AG04450 (cell line): ENCODE results near the gene KCTD20. TPM values are rescaled to one million over a fixed set of nuclear protein-coding genes. Genes with fewer than 3 reads are reported as not detected.

Source experiments
- CTCF ChIA-PET: fragments of 300-600, 350-600 bp; formaldehyde crosslinking; extraction: SDS; loops from one replicate; lab custom pipeline; 2022; ENCODE audit warnings: antibody characterized with exemption, inconsistent platforms; lab: Charles Lee
- POLR2A ChIA-PET: fragments of 350-600 bp; formaldehyde crosslinking; extraction: SDS; loops from one replicate; lab custom pipeline; 2021; ENCODE audit warnings: antibody characterized with exemption, inconsistent platforms; lab: Yijun Ruan, JAX
- DNase-seq: peaks from one replicate; pipeline ENCODE4 v3.0.0-alpha.2; 2011; ENCODE audit warnings: low read depth, low spot score
- H3K27ac ChIP-seq: one replicate; pipeline ENCODE4 v1.5.1; 2012; ENCODE audit warnings: low read depth, low read length, control low read depth
- H3K27me3 ChIP-seq: one replicate; pipeline ENCODE4 v1.6.0; 2012; ENCODE audit warnings: low read length; ENCODE audit not compliant: control insufficient read depth, insufficient read depth
- H3K4me3 ChIP-seq: 2 replicates; pipeline ENCODE4 v1.5.1; 2011; ENCODE audit warnings: mild to moderate bottlenecking, low read depth, low read length, control low read depth
- H3K9me3 ChIP-seq: 2 replicates; pipeline ENCODE4 v1.5.1; 2012; ENCODE audit warnings: low read length; ENCODE audit not compliant: control insufficient read depth, insufficient read depth
- CTCF ChIP-seq: IDR thresholded peaks from 2 replicates; pipeline ENCODE4 v1.5.1; 2011; ENCODE audit warnings: low read depth, low read length, control low read depth, inconsistent platforms
- polyA plus RNA-seq: library from polyadenylated mRNA; depleted of rRNA; stranded (reverse); fragments of >200 nt; gene quantifications from 2 replicates; pipeline ENCODE4 v1.2.3, GENCODE V29; 2011

Gene KCTD20
- polyA plus RNA-seq, 1 experiment, result 93.3 TPM

- POLR2A ChIA-PET, result interaction anchor here (0.7 kb wide), 1 partner anchor 10 kb away, joined by 3 read pairs; no protein-coding TSS in a partner anchor
- no peaks in the 10 kb centered on the region for H3K27me3 ChIP-seq
- H3K4me3 ChIP-seq, result no peak overlapping the region
- no peaks in the 10 kb centered on the region for H3K9me3 ChIP-seq
- DNase-seq, result no peak
- CTCF ChIA-PET, result interaction anchor here (1.1 kb wide), 1 partner anchor 124 kb away, joined by 3 read pairs; no protein-coding TSS in a partner anchor
- TF ChIP-seq CTCF, result no peak
- no peak overlapping the region for H3K27ac ChIP-seq
These were observed 12.8 kb downstream of the KCTD20 start for GRCh38 chr6:36455486-36456027.

- no peak overlapping the region for H3K4me3 ChIP-seq
- no peak overlapping the region for H3K27ac ChIP-seq
- H3K27me3 ChIP-seq, result no peaks in the 10 kb centered on the region
- TF ChIP-seq CTCF, result no peak
- no peaks in the 10 kb centered on the region for H3K9me3 ChIP-seq
- CTCF ChIA-PET, result no interaction called here
- no peak for DNase-seq
- POLR2A ChIA-PET, result interaction anchor here (0.5 to 0.7 kb wide), 3 partner anchors 9 to 214 kb away, joined by 3 read pairs; no protein-coding TSS in a partner anchor
These were observed 16.7 kb downstream of the KCTD20 start for GRCh38 chr6:36459501-36459900.

- no peaks in the 10 kb centered on the region for H3K9me3 ChIP-seq
- no peak for TF ChIP-seq CTCF
- ChIA-PET CTCF (no interaction called here), POLR2A (no interaction called here)
- H3K4me3 ChIP-seq, result no peak overlapping the region
- H3K27me3 ChIP-seq, result no peaks in the 10 kb centered on the region
- DNase-seq, result no peak
- H3K27ac ChIP-seq, result no peak overlapping the region
These were observed 18.1 kb downstream of the KCTD20 start for GRCh38 chr6:36460916-36461315.

GRCh38 chr6:36461646-36462045, 18.8 kb downstream of the KCTD20 start:
- ChIA-PET POLR2A (interaction anchor here (1.2 kb wide), 1 partner anchor 141 kb away, joined by 3 read pairs; no protein-coding TSS in a partner anchor), CTCF (no interaction called here)
- H3K4me3 ChIP-seq, result no peak overlapping the region
- H3K27ac ChIP-seq, result no peak overlapping the region
- no peaks in the 10 kb centered on the region for H3K9me3 ChIP-seq
- no peak for TF ChIP-seq CTCF
- DNase-seq, result no peak
- no peaks in the 10 kb centered on the region for H3K27me3 ChIP-seq

- no peak for TF ChIP-seq CTCF
- ChIA-PET POLR2A (no interaction called here), CTCF (no interaction called here)
- Histone ChIP-seq H3K4me3 (no peak overlapping the region), H3K9me3 (no peaks in the 10 kb centered on the region), H3K27ac (no peak overlapping the region), H3K27me3 (no peaks in the 10 kb centered on the region)
- no peak for DNase-seq
These were observed 20.9 kb downstream of the KCTD20 start for GRCh38 chr6:36463676-36464075.
